HG02840 (cell line): ENCODE results near the gene TBX2.

Experiments
- ATAC-seq: cut with Tn5 transposase; IDR thresholded peaks from one replicate; pipeline ENCODE4 v1.9.1; 2021; ENCODE audit warnings: mild to moderate bottlenecking, moderate library complexity, moderate number of reproducible peaks; ENCODE audit not compliant: unreplicated experiment, low FRiP score

The TBX2 gene

DNA sequence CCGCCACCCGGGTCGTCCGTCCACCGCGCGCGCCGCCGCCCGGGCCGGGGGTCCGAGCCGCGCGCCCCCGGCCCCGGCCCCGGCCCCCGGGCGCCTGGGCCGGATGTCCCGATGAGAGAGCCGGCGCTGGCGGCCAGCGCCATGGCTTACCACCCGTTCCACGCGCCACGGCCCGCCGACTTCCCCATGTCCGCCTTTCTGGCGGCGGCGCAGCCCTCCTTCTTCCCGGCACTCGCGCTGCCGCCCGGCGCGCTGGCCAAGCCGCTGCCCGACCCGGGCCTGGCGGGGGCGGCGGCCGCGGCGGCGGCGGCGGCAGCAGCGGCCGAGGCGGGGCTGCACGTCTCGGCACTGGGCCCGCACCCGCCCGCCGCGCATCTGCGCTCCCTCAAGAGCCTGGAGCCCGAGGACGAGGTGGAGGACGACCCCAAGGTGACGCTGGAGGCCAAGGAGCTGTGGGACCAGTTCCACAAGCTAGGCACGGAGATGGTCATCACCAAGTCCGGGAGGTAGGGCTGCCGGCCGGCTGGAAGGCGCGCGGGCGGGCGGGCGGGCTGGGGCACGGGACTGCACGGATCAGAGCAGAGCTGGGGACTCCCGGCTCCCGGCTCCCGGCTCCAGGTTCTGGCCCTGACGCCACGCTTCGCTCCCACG, 548 bp downstream of the TBX2 start:
- ATAC-seq, result no peak

DNA sequence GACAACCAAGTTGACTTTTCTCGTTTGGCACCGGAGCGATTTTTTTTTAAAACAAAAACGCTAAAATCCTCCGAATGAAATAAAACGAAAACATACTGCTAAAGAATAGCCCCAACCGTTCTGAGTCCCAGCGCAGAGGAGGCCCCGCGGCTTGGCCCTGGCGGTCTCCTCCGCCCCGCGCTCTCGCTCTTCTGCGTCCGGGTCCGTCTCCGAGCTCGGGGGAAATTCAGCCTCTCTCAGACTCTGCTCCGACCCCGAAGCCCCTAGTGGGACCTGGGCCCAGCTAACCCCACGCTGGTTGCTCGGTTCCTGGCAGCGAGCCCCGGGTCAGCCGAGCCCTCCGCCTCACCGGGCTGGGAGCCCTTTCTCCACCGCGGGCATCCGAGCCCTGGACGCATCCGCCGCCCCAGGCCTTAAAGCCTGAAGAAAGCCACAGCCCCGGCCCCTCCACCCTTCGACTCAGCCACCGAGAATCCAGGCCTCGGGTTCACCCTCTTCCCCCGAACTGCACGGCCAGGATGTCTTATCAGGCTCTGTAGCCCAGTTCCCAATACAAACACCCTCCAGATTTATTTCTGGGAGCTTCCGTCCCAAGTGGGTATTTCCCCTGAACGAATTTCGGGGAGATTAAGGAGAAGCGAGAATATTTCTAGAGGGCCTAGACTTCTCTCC, 1.2 kb downstream of the TBX2 start:
- no peak for ATAC-seq

DNA sequence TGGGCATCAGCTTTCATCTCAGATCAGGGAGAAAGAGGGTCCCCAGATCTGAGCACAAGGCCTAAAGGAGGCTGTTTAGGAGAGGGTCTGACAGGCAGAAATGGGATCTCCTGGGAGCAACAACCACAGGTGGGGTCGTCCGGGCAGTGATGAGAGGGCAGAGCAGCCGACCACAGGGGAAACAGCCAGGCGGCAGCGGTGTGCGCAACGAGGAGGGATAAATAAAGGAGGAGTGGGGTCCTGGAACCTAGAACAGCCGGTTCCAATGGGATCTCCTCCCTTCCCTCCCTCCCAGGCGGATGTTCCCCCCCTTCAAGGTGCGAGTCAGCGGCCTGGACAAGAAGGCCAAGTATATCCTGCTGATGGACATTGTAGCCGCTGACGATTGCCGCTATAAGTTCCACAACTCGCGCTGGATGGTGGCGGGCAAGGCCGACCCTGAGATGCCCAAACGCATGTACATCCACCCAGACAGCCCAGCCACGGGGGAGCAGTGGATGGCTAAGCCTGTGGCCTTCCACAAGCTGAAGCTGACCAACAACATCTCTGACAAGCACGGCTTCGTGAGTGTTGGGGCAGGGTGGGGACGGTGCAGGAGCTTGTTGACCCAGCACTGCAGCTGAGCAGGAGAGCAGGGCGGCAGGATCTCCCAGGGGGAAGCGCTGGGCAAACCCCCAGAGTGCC, 1.9 kb downstream of the TBX2 start:
- no peak for ATAC-seq

DNA sequence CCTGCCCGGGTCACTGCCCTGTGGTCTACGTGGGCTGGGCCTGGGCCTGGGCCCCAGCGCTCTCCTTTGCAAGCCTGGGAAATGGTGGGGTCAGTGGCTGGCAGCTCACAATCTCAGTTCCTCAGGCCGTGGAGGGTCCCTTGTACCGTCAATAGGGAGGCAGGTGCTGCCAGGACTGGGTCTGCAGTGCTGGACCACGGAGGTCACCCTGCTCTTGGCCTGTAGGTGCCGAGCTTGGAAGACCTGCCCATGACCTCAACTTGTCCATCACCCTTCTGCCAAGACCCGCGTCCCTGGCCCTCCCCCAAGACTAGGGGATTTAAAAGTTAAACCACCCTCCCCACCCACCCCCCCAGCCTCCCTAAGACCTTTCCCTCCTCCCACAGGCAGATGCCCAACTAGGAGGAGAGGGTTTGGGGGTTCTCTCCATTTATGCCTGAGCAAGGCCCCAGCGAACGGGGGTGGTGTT, 2.5 kb downstream of the TBX2 start:
- ATAC-seq, result no peak

DNA sequence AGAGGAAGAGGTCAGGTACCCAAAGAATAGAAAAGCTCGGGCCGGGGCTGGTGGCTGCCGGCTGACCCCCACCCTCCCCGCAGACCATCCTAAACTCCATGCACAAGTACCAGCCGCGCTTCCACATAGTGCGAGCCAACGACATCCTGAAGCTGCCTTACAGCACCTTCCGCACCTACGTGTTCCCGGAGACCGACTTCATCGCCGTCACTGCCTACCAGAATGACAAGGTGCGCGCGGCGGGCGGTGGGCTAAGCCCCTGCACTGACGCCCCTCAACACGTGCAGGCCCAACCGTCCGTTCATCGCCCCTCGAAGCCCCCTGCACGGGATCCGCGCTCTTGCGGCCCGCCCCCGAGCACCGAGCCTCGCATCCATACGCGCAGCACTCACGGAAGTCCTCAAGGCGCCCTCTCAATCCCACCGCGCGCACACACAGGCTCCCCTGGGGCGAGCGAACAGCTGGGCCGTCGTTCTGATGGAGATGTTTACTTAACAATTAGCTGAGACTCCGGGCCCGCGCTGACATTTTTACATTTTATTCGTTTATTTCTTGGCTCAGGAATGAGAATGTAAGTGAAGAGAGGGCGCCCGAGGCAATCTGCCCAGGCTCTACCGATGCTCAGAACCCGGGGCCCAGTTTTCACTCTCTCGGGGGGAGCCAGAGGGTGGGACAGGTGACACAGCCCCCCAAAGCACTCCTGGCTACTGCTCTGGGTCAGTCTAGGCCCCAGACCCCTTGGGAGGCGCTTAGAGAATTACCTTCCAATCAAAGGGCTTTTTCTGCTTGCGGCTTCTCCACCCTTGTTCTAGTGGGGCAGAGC, 3.5 kb downstream of the TBX2 start:
- no peak for ATAC-seq

DNA sequence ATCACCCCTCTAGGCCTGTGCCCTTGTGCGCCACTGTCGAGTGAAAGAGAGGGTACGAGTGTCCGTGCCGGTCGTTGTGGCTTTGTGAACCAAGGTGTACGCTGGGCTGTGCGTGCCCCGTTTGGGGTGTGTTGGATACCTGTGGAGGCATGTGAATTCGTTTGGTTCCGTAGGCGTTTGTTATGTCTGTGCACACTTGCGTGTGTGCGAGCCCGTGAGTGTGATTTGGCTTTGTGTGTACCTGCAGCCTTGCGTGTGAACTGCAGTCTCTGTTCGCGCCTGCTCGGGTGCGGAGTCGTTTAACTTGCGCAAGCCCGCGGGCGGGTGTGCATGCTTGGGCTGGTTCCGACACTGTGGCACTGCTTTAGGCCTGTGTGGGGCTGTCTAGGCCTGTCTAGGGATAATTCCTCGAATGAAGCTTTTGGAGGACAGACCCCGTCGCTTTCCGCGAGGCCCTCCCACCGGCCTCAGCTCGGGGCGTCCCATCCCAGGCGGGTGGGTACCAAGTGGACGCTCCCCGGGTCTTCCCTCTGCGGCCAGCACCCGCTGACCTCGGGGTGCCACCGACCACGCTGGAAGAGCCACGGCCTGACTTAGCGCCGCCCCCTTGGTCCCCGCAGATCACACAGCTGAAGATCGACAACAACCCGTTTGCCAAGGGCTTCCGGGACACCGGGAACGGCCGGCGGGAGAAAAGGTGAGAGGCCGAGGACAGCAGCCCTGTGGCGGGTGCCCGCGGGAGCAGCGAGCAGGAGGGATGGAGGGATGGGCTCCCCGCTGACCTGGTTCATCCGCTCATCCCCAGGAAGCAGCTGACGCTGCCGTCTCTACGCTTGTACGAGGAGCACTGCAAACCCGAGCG, 4.4 kb downstream of the TBX2 start:
- no peak for ATAC-seq

DNA sequence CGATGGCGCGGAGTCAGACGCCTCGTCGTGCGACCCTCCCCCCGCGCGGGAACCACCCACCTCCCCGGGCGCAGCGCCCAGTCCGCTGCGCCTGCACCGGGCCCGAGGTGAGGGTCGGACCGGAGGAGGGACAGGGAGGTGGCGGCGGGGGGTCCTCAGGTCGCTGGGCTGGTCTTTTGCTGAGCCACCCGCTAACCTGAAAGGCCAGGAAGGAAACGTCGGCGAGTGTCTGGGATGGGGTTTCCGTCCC, 4.9 kb downstream of the TBX2 start:
- no peak for ATAC-seq

DNA sequence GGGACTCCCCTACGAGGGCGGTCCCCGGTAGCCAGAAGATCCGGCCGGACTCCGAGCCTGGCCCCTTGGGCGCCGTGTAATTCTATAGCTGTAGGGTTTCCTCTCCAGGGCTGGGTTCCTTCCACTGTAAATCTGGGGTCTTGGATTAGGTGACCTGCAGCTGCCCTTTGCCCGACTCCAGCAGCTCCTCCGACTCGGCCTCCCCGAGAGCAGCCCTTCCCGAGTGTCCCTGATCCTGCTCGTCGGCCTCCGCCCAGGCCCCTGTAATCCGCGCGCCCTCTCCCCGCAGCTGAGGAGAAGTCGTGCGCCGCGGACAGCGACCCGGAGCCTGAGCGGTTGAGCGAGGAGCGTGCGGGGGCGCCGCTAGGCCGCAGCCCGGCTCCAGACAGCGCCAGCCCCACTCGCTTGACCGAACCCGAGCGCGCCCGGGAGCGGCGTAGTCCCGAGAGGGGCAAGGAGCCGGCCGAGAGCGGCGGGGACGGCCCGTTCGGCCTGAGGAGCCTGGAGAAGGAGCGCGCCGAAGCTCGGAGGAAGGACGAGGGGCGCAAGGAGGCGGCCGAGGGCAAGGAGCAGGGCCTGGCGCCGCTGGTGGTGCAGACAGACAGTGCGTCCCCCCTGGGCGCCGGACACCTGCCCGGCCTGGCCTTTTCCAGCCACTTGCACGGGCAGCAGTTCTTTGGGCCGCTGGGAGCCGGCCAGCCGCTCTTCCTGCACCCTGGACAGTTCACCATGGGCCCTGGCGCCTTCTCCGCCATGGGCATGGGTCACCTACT, 5.5 kb downstream of the TBX2 start:
- no peak for ATAC-seq

DNA sequence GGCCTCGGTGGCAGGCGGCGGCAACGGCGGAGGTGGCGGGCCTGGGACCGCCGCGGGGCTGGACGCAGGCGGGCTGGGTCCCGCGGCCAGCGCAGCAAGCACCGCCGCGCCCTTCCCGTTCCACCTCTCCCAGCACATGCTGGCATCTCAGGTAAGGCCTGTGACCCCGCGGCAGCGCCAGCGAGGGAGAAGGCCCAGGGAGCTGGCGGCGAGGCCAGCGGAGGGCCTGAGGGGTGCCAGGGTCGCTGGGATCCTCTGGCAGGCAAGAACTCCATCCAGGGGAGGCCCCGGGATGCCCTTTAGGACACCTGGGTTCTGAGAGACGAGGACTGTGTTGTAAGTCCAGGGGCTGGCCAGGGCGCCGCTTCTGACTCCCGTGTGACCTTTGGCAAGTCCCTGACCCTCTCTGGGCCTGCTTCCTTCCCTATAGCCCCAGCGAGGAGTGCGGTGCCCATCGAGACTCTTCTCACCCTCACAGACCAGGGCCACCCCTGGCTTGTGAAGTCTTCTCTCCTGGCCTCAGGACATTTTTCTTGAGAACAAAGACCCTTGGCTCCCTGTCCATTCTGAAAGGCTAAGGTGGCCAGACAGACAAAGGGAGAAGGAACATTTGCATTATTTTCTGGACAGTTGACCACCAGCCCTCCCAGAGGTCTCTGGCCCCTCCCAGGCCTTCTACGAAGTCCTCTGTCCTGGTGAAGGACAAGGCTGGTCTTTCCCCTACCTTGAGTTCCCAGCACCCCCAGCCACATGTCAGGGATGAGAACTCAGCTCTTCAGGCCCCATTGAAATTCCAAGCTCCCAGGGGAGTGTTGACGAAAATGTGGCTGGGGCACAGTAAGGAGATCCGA, 6.3 kb downstream of the TBX2 start:
- no peak for ATAC-seq

DNA sequence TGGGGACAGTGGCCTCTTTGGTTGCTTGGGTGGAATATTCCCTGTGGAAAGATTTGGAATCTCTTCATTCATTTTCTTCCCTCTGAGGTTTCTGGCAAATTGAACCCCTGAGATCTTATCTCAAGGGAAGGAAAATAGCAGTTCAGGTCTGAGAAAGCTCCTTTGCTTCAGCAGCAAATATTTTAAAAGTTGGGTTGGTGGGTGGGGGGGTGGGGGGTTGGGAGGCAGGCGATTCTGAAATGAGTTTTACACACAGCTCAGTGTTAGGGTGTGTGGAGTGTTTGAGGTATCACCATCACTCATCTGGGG, 6.8 kb downstream of the TBX2 start:
- ATAC-seq, result no peak

DNA sequence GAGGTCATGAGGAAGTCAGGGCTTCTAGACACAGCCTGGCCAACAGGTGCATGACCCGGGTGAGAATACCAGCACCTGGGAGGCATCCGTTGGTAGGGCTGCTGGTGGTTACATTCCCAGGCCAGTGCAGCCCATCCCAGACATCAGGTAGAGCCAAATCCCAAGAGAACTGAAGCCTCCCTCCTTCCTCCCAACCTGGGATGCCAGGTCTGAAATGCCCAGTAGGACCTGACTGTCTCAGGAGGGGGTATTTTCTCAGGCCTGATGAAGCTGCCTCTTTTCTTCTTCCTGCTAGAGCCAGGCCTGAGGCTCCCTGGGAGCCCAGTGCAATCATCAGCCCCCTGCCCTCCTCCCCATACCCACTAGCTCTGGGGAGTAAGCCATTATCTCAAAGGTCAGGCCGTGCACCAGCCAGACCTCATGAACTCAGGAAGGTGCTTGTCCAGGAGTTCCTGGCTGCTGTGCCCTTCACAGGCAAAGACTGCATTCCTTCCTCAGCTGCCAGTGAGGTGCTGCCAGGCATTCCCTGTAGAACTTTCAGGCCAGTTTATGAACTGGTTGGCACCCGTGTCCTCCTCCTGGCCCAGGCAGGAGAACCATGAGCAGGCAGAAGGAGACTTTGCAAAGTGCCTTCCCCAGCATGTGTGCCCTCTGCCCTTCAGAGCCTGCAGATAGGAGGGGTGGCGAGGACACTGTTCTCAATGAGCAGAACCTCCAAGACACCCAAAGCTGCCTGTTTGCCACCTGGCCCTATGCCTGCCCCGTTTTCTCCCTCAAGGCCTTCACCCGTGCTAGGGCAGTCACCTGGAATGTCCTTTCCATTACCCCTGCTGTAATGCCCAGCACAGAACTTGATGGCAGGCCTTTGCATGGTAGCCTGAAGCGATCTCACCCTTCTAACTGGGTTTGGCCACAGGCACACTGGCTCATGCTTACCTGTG, 7.6 kb downstream of the TBX2 start:
- ATAC-seq, result no peak

DNA sequence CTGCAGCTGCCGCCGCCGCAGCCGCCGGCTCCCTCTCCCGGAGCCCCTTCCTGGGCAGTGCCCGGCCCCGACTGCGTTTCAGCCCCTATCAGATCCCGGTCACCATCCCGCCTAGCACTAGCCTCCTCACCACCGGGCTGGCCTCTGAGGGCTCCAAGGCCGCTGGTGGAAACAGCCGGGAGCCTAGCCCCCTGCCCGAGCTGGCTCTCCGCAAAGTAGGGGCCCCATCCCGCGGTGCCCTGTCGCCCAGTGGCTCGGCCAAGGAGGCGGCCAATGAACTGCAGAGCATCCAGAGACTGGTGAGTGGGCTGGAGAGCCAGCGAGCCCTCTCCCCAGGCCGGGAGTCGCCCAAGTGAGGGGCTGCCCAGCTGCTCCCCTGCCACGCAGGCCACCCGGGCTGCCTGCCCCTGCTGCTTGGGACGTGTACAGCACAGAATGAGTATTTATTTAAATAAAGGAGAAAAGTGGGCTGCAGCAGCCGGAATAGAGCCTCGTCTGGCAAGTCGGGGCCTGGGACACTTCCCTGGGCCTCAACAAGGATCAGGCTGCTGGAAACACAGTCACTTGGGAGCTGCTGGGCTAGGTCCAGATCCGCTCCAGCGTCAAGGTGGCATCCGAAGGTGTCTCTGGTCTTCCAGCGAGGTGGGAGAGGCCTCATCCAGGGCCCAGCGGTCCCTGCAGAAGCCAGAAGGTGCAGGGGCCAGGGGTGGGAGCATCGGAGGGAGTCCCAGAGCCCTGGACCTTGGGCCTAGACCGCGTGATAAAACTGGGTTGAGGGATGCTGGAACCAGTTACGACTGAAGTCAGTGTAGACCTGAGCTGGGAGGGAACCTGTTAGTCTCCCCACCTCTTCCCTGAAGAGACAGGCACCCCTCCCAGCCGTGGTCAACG, 8.8 kb downstream of the TBX2 start:
- ATAC-seq, result no peak

DNA sequence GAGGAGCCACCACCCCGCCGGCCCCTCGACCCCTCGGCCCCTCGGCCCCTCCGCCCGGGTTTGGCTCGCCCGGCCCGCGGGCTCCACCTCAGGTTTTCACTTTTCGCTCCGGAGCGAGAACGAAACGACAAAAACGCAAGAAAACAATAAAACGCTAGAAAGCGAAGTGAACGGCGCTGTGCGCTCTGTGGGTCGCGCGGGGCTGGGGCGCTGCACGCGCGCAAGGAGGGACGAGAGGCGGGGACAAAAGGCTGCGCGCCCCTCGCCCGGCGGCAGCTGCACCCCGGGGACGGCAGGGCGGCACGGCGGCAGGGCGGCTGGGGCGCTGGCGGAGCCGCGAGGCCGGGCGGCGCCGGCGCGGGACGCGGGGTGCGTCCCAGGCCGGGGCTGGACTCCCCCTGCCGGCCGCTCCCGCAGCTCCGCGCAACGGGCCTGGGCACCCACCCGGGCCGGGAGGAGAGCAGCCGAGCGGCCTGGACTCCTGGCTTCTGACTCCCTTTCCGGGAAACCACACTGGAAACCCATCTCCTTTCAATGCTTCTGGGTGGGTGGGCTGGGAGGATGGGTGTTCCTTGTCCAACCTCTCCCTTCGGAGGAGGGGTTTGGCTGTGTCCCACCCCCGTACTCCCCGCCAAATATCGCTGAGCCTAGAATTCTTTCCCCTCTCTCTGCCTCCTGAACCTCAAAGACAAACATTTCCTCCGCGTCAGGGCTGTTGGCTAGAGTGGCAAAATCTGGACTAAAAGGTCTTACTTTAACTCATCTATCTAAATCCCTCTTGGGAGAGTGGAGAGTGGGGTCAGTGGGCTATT, 9.9 kb downstream of the TBX2 start:
- no peak for ATAC-seq

DNA sequence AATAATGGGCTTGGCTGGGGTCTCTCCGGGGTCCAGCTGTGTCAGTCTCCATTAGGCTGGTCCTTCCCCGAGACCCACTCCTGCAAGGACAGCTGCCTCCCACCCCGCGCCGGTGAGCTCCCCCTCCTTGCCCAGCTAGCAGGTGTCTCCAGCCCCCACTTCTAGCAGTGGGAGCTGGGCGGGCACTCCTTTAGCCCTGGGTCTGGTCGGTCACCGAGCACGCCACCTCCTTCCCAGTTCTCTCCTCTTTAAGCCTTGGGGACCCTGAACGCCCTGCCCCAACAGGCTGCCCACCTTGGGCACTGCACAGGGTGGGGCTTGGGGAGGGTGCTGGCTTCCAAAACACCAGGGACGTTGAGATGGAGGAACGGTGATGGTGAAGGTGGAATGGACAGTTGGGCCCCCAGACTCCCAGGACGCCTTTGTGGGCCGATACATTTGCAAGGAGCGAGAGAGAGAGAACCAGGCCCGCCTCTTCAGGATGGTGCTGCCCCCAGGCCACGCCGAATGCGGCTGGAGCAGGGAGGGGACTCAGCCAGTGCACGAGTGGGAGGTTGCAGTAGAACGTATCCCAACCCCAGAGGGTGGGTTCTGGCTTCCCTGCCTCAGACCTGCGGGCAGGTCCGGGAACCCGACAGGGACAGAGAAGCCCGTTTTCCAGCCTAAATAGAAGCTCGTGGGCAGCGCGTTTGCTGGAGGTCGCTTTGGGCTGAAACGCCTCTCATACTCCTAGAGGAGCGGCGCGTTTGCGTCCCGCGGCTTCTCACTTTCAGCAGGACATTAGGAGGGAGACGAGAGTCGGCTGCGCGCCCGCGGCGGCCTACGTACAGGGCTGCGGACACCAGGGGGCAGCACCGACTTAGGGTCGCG, 10.7 kb downstream of the TBX2 start:
- no peak for ATAC-seq

DNA sequence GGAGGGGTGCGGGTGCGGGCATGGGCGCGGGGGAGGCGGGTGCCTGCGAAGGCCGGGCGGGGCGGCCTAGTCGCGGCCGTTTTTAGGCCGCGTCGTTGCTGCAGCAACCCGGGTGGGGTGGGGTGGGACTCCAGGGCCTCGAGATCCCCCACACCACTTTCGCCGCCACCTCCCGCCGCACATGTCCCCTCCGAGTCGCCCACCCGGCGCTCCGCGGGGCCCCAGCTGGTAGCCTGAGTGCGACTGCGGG, 11.3 kb downstream of the TBX2 start:
- ATAC-seq, result no peak
